NT2/D1 (cell line): ENCODE results near the gene LLPH.

Source experiments
- DNase-seq: peaks from one replicate; pipeline ENCODE4 v3.0.0-alpha.2; 2011; ENCODE audit warnings: low read depth, low spot score
- H3K27me3 ChIP-seq: 2 replicates; pipeline ENCODE4 v1.6.0; 2011; ENCODE audit warnings: mild to moderate bottlenecking; ENCODE audit not compliant: insufficient read length, insufficient read depth
- H3K36me3 ChIP-seq: 2 replicates; pipeline ENCODE4 v1.6.1; 2011; ENCODE audit warnings: mild to moderate bottlenecking, low read length, mixed read lengths; ENCODE audit not compliant: insufficient read depth, insufficient read length
- H3K4me1 ChIP-seq: 2 replicates; pipeline ENCODE4 v1.5.1; 2011; ENCODE audit not compliant: insufficient read depth, insufficient read length
- H3K4me3 ChIP-seq: 2 replicates; pipeline ENCODE4 v1.5.1; 2011; ENCODE audit warnings: low read depth; ENCODE audit not compliant: insufficient read length
- H3K9ac ChIP-seq: 2 replicates; pipeline ENCODE4 v1.6.0; 2011; ENCODE audit warnings: low read depth; ENCODE audit not compliant: insufficient read length
- H3K9me3 ChIP-seq: 2 replicates; pipeline ENCODE4 v1.5.1; 2011; ENCODE audit warnings: mild to moderate bottlenecking, low read length; ENCODE audit not compliant: insufficient read depth
- SUZ12 ChIP-seq: IDR thresholded peaks from 2 replicates; pipeline ENCODE4 v1.6.1; 2011; ENCODE audit not compliant: insufficient read length, insufficient read depth; ENCODE audit errors: extremely low read depth
- YY1 ChIP-seq: IDR thresholded peaks from 2 replicates; pipeline ENCODE4 v1.6.1; 2011; ENCODE audit not compliant: insufficient read length, insufficient read depth
- ZNF274 ChIP-seq: IDR thresholded peaks from 2 replicates; pipeline ENCODE4 v1.6.1; 2011; ENCODE audit warnings: mild to moderate bottlenecking, low read depth, low read length

The LLPH gene

DNA sequence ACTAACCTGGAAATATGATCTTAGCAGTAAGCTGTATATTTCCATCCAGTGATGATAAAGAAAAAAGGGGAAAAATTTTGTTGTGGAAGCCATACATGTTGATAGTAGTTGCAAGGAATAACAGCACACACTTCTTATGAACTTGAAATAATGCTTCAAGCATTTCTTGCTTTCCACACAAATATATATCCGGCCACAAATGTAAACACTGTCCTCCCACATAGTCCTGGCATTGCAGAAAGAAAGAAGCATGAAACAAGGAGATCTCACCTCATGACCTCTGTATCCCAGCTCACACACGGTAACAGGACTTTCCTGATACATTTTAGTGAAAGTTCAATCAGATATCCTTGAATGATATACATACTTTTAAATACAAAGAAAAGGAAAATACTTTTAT, 56.0 kb downstream of the LLPH start:
- no peak for TF ChIP-seq SUZ12
- TF ChIP-seq YY1 = no peak
- no peak for TF ChIP-seq ZNF274
- H3K9me3 ChIP-seq = no peaks in the 10 kb centered on the region
- H3K9ac ChIP-seq = no peak overlapping the region
- DNase-seq = no peak
- H3K4me3 ChIP-seq = no peak overlapping the region
- no peaks in the 10 kb centered on the region for H3K4me1 ChIP-seq
- H3K36me3 ChIP-seq = no peaks in the 10 kb centered on the region
- no peaks in the 10 kb centered on the region for H3K27me3 ChIP-seq

DNA sequence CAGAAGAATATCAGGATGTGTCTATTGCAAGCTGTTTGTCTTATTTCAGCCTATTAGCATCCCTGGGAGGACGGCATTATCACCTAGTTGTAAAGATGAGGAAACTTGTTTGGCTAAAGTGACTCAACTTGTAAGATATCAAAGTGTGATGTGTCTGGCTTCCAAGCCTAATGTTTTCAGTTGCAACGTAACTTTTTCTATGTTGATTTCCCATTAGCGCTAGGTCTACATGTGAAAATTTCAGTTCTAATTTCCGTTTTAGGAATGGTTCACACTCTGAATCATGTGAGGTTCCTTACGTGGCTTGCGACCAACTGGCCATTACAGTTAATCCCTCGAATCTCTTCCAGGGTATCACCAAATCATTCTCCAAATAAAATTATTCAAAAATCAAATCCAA, 58.0 kb downstream of the LLPH start:
- Histone ChIP-seq H3K9ac (no peak overlapping the region), H3K4me1 (no peaks in the 10 kb centered on the region), H3K36me3 (no peaks in the 10 kb centered on the region), H3K9me3 (no peaks in the 10 kb centered on the region), H3K27me3 (no peaks in the 10 kb centered on the region), H3K4me3 (no peak overlapping the region)
- DNase-seq = no peak
- TF ChIP-seq YY1 = no peak
- no peak for TF ChIP-seq SUZ12
- TF ChIP-seq ZNF274 = no peak

DNA sequence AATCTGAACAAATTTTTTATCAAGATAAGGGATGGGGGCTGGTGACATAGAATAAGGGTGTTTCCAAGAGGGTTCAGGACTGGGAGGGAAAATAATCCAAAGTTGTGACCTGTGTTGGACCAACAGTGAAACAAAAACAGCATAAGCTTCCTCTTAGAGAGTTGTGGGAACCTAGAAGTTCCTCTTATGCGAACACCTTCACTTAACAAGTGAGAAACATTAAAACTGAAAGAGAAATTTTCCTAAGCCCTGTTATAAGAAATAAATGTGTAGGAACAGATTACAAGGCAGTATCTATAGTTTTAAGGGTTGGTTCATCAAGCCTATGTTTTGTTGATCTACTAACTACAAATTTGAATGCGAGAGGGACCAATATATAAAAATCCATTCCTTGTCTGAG, 58.4 kb downstream of the LLPH start:
- TF ChIP-seq YY1 (no peak), ZNF274 (no peak), SUZ12 (no peak)
- Histone ChIP-seq H3K36me3 (no peaks in the 10 kb centered on the region), H3K9ac (no peak overlapping the region), H3K9me3 (no peaks in the 10 kb centered on the region), H3K4me3 (no peak overlapping the region), H3K4me1 (no peaks in the 10 kb centered on the region), H3K27me3 (no peaks in the 10 kb centered on the region)
- DNase-seq = no peak

DNA sequence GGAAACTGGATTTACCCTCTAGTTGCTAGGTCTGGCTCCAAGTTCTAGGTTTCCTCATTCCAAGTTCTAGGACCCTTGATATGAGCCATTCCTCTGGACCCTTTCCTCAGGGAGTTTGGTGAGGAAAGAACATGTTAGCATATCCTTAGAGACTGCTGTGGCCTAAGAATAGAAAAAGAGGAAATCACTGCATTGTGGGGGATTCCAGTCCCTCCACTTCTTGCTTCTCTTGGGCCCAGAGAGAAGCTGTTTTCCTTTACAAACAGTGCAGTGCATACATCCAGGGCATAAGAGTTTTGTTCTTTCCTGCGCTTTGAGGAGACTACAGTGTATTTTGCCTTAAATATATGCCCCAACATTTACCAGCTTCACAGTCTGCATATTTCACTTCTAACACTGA, 59.0 kb downstream of the LLPH start:
- H3K4me1 ChIP-seq = no peaks in the 10 kb centered on the region
- no peaks in the 10 kb centered on the region for H3K9me3 ChIP-seq
- no peak for DNase-seq
- H3K4me3 ChIP-seq = no peak overlapping the region
- TF ChIP-seq SUZ12 = no peak
- TF ChIP-seq ZNF274 = no peak
- TF ChIP-seq YY1 = no peak
- no peak overlapping the region for H3K9ac ChIP-seq
- no peaks in the 10 kb centered on the region for H3K36me3 ChIP-seq
- H3K27me3 ChIP-seq = no peaks in the 10 kb centered on the region

DNA sequence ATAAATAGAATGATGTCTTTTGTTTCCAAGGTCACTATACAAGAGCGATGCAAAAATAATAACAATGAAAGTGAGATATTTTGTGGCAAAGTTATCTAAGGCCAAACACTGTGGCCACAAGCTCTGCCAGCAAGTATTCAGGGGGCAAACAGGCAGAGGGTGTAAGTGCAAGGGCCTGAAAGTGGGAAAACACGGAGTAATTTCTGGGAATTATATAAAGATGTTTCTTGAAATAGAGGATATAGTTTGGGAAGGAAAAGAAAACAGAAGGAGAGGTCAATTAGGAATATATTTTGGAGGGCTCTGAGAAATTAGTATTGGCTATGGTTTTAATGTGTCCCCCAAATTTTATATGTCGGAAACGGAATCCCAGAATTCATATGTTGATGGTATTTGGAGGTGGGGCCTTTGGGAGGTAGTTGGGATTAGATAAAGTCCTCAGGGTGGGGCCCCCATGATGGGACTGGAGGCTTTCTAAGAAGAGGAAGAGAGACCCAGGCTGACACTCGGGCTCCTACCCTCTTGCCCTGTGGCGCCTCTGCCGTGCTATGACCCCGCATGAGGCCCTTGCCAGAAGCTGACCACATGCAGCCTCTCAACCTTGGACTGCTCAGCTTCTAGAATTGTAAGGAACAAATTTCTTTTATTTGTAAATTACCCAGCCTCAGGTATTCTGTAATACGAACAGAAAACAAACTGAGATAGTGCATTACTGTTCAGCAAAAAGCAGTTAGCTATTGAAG, 60.0 kb downstream of the LLPH start:
- H3K4me3 ChIP-seq = no peak overlapping the region
- no peak for DNase-seq
- no peak for TF ChIP-seq YY1
- TF ChIP-seq SUZ12 = no peak
- TF ChIP-seq ZNF274 = no peak

DNA sequence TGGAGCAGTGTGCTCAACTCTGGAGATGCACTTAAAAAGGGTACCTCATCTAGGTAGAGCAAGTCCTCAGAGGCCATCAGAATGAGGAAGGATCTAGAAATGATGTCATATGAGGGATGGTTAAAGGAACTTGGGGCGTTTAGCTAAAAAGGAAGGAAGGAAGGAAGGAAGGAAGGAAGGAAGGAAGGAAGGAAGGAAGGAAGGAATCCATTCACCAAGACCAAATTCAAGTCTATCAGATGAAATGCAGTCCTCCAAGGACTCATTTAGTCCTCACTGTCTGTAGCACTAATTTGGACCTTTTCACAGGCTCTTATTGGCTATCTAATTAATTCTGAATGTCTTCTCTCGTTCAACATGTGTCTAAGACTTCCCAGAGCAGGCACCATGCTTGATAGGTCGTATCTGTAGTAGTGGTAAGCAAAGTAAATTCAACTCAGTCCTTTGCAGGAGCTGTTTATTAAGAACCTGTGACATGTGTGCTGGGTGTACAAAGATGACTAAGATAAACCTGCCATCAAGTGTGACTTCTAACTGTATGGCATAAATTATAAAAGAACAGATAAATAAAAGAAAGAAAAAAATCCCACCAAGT, 63.5 kb downstream of the LLPH start:
- no peaks in the 10 kb centered on the region for H3K27me3 ChIP-seq
- DNase-seq = no peak
- H3K4me1 ChIP-seq = no peaks in the 10 kb centered on the region
- H3K9me3 ChIP-seq = no peaks in the 10 kb centered on the region
- TF ChIP-seq YY1 (no peak), ZNF274 (no peak), SUZ12 (no peak)
- H3K4me3 ChIP-seq = no peak overlapping the region
- no peak overlapping the region for H3K9ac ChIP-seq
- H3K36me3 ChIP-seq = no peaks in the 10 kb centered on the region

More for the DNA sequence above, 60.0 kb downstream of the LLPH start:
- no peaks in the 10 kb centered on the region for H3K36me3 ChIP-seq
- no peaks in the 10 kb centered on the region for H3K4me1 ChIP-seq
- no peak overlapping the region for H3K9ac ChIP-seq
- H3K27me3 ChIP-seq = no peaks in the 10 kb centered on the region
- H3K9me3 ChIP-seq = no peaks in the 10 kb centered on the region
